GM21786 (cell line): ENCODE measurements around the gene SLC25A42.
A peak's percentile ranks its signal among the peaks of the same experiment; 100 is the strongest.
"Not testable (repeated sequence)": the region's sequence is repeated elsewhere in the genome, so short reads cannot be mapped to it uniquely, and the experiment has no call there.

ENCODE experiments used
- ATAC-seq: cut with Tn5 transposase; IDR thresholded peaks from one replicate; pipeline ENCODE4 v1.9.1; 2021; ENCODE audit not compliant: unreplicated experiment

Gene SLC25A42, protein sequence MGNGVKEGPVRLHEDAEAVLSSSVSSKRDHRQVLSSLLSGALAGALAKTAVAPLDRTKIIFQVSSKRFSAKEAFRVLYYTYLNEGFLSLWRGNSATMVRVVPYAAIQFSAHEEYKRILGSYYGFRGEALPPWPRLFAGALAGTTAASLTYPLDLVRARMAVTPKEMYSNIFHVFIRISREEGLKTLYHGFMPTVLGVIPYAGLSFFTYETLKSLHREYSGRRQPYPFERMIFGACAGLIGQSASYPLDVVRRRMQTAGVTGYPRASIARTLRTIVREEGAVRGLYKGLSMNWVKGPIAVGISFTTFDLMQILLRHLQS

DNA sequence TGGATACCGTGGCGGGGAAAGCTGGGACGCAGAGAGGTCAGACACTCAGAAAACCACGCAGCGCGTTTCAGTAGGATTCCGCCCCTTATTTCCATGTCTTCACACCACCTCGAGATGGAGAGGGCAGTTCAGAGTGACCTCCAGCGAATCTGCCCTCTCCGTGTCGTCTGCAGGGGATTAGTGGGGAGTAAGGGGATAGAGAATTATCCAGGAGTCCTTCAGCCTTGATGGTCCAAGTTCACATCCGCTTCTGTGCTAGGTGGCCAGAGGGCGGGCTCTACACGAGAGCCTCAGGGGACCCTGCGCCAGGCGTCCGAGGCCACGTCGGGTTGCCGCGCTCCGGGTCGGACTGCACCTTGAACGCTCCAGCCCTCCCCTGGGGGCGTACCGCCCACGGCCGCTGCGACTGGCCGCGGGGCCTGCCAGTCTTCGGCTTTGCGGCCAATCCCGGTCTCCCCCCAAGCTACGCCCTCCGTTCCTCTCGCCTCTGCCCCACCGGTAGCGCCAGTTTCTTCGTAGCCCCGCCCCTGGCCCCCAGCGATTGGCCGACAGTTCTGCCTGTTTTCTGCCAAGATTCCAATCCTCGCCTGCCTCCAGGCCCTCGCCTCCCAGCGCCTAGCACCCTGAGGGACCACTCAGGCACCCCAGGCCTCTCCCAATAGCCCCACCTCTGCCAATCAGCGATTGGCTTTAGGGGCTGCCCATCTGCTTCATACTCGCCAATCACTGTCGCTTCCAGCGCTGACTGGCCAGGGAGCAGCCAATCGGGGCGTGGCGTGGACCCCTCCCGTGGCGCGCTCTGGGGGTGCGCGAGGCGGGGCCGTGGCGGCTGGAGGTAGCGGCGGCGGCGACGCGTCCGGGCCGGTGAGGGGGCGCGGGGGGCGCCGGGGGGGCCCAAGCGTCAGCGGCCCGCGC lies at the start of gene SLC25A42:
TSS of gene SLC25A42 (plus strand) at position 812 of the 915 bp plus-strand sequence. CDS start 32,131 bp downstream, outside the sequence.
- ATAC-seq: peak; percentile 88

- no peak for ATAC-seq
These were observed 42.7 kb upstream of the SLC25A42 start for GRCh38 chr19:19021115-19021514.

DNA sequence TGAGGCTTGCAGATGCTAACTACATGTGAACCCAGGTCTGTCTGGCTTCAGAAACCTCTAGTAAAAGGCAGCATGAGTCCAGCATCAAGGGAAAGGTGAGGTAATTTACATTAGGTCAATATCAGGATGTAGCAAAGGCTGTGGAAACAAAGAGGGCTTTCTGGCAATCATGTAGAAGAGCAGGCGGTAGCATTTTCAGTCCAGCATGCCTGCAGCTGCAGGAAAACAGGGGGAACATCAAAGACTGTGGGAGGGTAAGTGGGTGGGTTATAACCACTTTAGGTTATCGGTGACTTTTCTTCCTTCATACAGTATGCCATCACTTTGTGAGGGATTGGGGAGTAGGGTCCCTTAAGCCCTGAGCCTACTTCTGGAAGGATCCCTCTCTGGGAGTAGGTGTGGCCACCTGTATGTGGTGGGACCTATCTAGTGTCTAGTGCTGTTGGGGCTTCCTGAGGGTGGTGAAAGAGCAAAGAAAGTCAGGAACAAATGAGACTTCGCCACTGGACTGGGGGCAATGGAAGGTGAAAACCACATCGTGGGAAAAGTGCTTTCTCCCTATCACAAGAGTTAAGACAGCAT lies 41.3 kb upstream of the SLC25A42 start:
- no peak for ATAC-seq

DNA sequence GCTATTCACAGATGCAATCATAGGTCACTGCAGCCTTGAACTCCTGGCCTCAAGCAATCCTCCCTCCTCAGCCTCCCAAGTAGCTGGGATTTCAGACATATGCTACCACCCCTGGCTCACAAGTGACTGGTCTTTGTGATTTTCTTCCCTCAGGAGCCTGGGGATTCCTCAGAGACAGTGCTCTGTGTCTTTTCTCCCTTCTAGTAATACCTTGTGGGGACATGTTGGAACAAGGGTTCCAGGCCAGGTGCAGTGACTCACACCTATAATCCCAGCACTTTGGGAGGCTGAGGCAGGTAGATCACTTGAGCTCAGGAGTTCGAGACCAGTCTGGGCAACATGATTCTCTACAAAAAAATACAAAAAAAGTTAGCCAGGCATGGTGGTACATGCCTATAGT lies 40.4 kb upstream of the SLC25A42 start:
- not testable (repeated sequence) for ATAC-seq

- ATAC-seq: no peak
These were observed 37.9 kb upstream of the SLC25A42 start for GRCh38 chr19:19025861-19026260.

DNA sequence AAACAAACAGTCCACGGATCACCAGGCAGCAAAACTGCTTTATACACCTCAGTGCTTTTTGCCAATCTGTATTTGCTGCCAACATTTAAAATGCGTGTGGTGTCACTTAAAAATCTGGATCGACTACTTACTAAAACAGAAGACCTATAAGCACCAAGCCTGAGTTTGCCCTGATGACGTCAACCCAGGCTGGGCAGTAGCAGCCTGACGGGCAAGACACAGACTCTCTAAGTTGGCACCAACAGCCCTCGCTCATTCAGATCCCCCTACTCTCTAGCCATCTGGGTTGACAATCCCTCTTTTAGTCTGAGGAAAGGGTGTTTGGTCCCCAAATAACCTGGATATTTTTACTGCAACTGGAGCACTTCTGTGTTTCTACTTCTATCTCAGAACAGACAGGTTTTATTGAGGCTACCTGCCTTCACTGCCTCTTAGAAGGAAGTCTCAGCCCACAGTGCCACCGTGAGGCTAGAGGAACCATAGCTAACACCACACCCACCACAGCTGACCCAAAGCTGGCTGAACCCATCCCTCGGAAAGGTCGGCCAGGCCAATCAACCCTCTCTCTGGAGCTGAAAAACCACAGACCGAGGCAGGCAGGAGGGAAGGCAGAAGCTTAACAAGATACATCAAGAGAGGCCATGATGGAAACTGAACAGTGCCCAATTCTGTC lies 37.4 kb upstream of the SLC25A42 start:
- no peak for ATAC-seq

DNA sequence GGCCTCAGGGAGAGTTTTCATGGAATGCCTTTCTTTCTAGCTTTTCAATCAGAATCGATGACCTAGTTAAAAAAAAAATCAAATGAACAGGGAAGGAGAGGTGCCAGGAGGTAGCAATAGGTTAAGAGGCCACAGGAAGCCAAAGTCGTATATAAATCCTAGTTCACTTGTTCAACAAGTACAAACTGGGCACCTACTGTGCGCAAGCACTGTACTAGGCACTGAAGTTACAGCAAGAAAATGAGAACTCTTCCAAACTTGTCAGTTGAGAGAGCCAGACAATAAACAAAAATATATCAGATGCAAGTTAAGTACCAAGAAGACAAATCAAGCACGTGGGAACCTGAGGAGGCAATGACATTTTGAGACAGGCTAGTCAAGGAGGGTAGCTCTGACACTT lies 36.6 kb upstream of the SLC25A42 start:
- no peak for ATAC-seq

DNA sequence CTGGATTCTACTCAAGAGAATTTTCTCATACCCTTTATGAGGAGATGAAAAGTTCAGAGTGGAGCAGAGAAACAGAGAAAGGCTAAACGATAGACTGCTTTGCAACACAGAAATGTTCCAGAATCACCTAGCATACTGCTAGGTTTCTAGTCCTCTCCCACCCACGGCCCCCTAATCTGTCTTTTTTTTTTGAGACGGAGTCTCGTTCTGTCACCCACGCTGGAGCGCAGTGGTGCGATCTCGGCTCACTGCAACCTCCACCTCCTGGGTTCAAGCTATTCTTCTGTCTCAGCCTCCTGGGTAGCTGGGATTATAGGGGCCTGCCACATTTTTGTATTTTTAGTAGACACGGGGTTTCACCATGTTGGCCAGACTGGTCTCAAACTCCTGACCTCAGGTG lies 35.3 kb upstream of the SLC25A42 start:
- ATAC-seq: no peak

DNA sequence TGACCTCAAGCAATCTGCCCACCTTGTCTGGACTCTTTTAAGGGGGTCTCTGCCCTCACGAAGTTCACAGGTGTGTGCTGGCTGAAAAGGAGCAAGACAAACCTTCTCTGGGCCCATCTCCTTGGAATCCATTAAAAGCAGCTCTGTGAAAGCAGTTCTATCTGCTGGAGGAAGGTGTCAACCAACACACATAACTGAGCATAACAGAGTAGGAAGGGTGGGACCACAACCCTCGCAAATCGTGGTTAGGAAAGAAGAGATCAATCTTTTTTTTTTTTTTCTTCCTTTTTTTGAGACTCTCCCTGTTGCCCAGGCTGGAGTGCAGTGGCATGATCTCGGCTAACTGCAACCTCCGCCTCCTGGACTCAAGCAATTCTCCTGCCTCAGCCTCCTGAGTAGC lies 31.9 kb upstream of the SLC25A42 start:
- no peak for ATAC-seq

DNA sequence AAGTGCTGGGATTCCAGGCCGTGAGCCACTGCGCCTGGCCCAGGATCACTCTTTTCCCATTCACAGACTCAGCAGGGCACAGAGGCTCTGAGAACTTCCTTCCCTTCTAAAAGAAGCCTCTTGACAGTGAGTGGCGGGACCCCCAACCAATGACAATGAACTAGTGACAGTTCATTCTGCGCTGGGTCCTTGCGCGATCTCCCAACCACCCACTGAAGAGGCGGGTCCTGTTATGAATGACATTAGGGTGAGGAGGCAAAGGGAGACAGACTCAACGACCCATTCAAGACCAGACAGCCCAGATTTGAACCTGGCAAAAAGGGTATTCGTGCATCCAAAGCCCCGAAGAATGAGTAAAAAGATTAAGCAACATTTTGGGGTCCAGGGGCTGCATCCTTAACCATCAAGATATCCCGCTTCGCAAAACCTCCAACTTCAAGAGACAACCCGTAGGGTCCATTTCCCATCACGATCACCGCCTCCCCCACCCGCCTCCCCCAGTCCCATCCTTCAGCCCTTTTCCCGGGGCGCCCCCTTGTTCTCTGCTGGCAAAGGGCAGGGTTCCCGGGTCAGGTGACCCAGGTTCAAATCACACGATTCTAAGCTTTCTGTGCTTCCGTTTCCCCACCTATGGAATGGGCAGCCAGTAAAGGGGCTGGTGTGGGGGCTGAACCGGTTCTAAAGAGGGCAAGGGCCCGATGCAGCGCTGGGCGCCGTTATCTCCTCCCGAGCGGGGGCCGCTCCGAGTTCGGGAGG lies 31.2 kb upstream of the SLC25A42 start:
- ATAC-seq: peak; percentile 13

GRCh38 chr19:19033176-19033425 lies 30.7 kb upstream of the SLC25A42 start:
- no peak for ATAC-seq

DNA sequence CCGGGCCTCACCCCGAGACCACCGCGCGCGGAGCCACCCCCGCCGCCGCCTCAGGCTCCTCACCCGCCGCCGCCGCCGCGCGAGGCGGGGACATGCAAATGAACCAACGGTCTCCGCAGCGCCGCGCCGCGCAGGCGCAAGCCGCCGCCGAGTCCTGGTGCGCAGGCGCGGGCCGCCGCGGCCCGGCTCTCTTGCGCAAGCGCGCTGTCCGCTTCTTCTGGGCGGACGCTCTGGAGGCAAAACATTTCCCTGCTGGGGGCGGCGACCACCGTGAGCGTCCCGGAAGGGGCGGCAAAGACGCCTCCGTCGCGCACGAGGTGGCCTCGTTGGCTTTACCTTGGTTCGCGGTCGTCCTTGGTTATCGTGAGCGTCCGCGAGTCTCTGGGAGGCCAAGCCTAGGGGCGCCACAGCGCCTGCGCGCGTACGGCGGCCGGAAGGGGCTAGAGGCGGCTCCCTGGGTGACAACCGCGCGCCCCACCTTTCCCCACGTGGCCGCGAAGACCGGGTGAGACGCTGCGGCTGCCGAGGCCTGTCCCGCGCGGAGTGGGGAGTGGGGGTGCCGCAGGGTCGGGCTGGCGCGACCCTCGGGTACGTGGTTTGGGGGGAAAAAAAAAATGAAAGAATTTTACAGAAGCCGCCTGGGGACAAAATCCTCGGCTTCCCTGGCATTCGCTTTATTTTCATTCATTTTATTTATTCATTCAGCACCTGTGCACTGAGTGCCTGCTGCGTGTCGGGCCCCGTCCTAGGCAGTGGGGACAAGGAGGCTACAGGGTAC lies 30.2 kb upstream of the SLC25A42 start, which contains the start of the genes ARMC6 and SUGP2:
TSS of gene ARMC6 (plus strand) at position 178 of the 778 bp plus-strand sequence. CDS start 607 bp downstream, outside the sequence.
TSS of gene SUGP2 (minus strand) at position 92 of the 778 bp plus-strand sequence. CDS start 2,446 bp downstream, outside the sequence.
- peak; percentile 69 for ATAC-seq

DNA sequence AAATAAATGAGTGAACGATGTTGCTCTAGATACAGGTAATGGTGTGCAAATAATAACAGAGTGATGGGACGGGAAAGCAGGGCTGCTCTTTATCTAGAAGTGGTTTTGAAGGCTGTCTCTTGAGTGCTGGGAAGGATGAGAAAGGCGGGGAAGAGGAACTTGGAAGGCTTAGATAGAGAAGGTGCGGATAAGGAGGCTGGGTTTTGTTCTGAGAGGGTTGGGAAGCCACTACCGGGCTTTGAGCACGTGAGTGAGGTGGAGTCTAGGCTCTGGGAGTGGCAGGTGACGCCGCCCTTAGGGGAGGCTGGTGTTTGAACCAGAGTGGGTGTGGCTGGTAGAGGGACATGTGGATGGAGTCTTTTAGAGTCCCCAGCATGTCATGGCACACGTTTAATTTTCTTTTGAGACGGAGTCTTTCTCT lies 29.6 kb upstream of the SLC25A42 start:
- ATAC-seq: peak; percentile 34

GRCh38 chr19:19039901-19040300 lies 23.9 kb upstream of the SLC25A42 start:
- ATAC-seq: no peak

- no peak for ATAC-seq
These were observed 23.4 kb upstream of the SLC25A42 start for GRCh38 chr19:19040417-19040816.

- ATAC-seq: no peak
These were observed 21.0 kb upstream of the SLC25A42 start for GRCh38 chr19:19042732-19043280.

DNA sequence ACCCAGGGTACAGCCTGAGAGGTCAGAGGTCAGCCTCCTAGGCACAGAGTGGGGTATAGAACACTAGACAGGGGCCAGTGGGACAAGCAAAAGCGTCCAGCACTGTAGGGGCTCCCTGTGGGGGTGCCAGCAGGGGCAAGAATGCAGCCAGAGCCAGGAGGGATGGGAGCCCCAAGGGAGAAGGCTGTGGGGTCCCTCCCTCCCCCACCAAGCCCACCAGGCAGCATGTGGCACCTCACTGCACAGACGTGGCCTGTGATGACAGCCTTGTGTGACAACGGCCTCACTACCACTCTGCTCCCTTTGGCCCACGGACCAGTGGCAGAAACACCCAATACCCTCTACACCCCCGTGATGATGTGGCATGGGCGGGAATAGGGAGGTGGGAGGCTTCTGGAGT lies 20.3 kb upstream of the SLC25A42 start:
- no peak for ATAC-seq

- ATAC-seq: no peak
These were observed 19.9 kb upstream of the SLC25A42 start for GRCh38 chr19:19043881-19044280.

DNA sequence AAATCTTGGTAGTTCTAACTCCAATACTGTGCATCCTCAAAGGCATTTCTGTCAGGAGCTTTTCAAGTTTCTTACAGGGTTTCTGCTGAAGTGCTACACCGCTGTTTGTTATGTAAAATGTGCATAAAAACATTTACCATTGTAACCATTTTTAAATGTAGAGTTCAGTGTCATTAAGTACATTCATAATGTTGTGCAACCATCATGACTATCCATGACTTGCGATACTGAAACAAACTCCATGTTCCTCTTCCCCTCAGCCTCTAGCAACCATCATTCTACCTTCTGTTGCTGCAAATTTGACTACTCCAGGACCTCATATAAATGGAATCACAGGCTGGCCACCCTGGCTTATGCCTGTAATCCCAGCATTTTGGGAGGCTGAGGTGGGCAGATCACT lies 14.4 kb upstream of the SLC25A42 start:
- ATAC-seq: no peak
